ENCODE results near the gene CACNA2D1. TPM values are rescaled to one million over a fixed set of nuclear protein-coding genes. Genes with fewer than 3 reads are reported as not detected.

Gene CACNA2D1
- total RNA-seq, 4 donors from 2014 or later: 30.6 to 60.0 (median 45.7) TPM

GRCh38 chr7:82471351-82472020, 27.9 kb upstream of the CACNA2D1 start:
- Histone ChIP-seq H3K9me3 (no peaks in the 10 kb centered on the region), H3K27ac (replicated peaks in 1 of 4) (no peak overlapping the region), H3K27me3 (no peaks in the 10 kb centered on the region), H3K4me3 (no peak overlapping the region), H3K36me3 (no peaks in the 10 kb centered on the region), H3K4me1 (peaks cover 0 to 5% (median 0%) of the 10 kb centered on the region in 4 donors)
- TF ChIP-seq EP300 (IDR thresholded peaks at IDR 0.05): no peak
- TF ChIP-seq POLR2AphosphoS5 (IDR thresholded peaks at IDR 0.05): no peak
- TF ChIP-seq CTCF (IDR thresholded peaks at IDR 0.05): no peak
- TF ChIP-seq POLR2A (IDR thresholded peaks at IDR 0.05; ENCODE audit: low read depth): no peak
- 80% methylated on average over 6 of the region's 6 CpGs for WGBS
- no peak for DNase-seq (ENCODE audit: extremely low spot score)
- intact Hi-C loops (cut with DNase I): no loop called here

GRCh38 chr7:82469207-82469606, 25.6 kb upstream of the CACNA2D1 start:
- H3K4me1 ChIP-seq: peaks cover 0 to 5% (median 0%) of the 10 kb centered on the region in 4 donors
- DNase-seq (ENCODE audit: extremely low spot score): no peak
- no peak overlapping the region for H3K4me3 ChIP-seq
- H3K9me3 ChIP-seq: peaks cover 0 to 5% (median 2%) of the 10 kb centered on the region in 4 donors
- H3K36me3 ChIP-seq: no peaks in the 10 kb centered on the region
- TF ChIP-seq CTCF (IDR thresholded peaks at IDR 0.05) (no peak), POLR2A (IDR thresholded peaks at IDR 0.05; ENCODE audit: low read depth) (no peak), POLR2AphosphoS5 (IDR thresholded peaks at IDR 0.05) (no peak), EP300 (IDR thresholded peaks at IDR 0.05) (no peak)
- no peaks in the 10 kb centered on the region for H3K27me3 ChIP-seq
- intact Hi-C loops (cut with DNase I): no loop called here
- 72% methylated on average over 4 of the region's 4 CpGs for WGBS
- no peak overlapping the region for H3K27ac ChIP-seq (replicated peaks in 1 of 4)

- Histone ChIP-seq H3K4me3 (no peak overlapping the region), H3K36me3 (no peaks in the 10 kb centered on the region), H3K9me3 (peaks cover 0 to 7% (median 2%) of the 10 kb centered on the region in 4 donors), H3K27me3 (no peaks in the 10 kb centered on the region), H3K27ac (replicated peaks in 1 of 4) (no peak overlapping the region), H3K4me1 (peaks cover 0 to 5% (median 0%) of the 10 kb centered on the region in 4 donors)
- TF ChIP-seq CTCF (IDR thresholded peaks at IDR 0.05): no peak
- TF ChIP-seq POLR2A (IDR thresholded peaks at IDR 0.05; ENCODE audit: low read depth): no peak
- TF ChIP-seq POLR2AphosphoS5 (IDR thresholded peaks at IDR 0.05): no peak
- no peak for TF ChIP-seq EP300 (IDR thresholded peaks at IDR 0.05)
- WGBS: 84% methylated on average over 3 of the region's 3 CpGs
- no peak for DNase-seq (ENCODE audit: extremely low spot score)
- intact Hi-C loops (cut with DNase I): no loop called here
Measured at GRCh38 chr7:82468435-82468834, 24.9 kb upstream of the CACNA2D1 start.

- WGBS: 95% methylated on average over 2 of the region's 2 CpGs
- Histone ChIP-seq H3K27ac (replicated peaks in 1 of 4) (no peak overlapping the region), H3K4me3 (no peak overlapping the region), H3K36me3 (no peaks in the 10 kb centered on the region), H3K9me3 (peaks cover 0 to 7% (median 2%) of the 10 kb centered on the region in 4 donors), H3K4me1 (peaks cover 0 to 5% (median 0%) of the 10 kb centered on the region in 4 donors), H3K27me3 (no peaks in the 10 kb centered on the region)
- DNase-seq (ENCODE audit: extremely low spot score): no peak
- intact Hi-C loops (cut with DNase I): no loop called here
- TF ChIP-seq CTCF (IDR thresholded peaks at IDR 0.05) (no peak), EP300 (IDR thresholded peaks at IDR 0.05) (no peak), POLR2A (IDR thresholded peaks at IDR 0.05; ENCODE audit: low read depth) (no peak), POLR2AphosphoS5 (IDR thresholded peaks at IDR 0.05) (no peak)
Measured at GRCh38 chr7:82467020-82467419, 23.4 kb upstream of the CACNA2D1 start.
